Trophoblast cell (in vitro differentiated cells and primary cell): ENCODE measurements around the gene IL17REL.
A peak's percentile ranks its signal among the peaks of the same experiment; 100 is the strongest.

Source experiments
- DNase-seq, 2 donors: peaks; one replicate each; pipeline ENCODE4 v3.0.0-alpha.2; 2016
- H2AFZ ChIP-seq: 2 replicates; pipeline ENCODE4 v1.6.1; 2013; ENCODE audit warnings: low read length, moderate library complexity, mild to moderate bottlenecking; ENCODE audit not compliant: insufficient read depth, poor library complexity
- H2AK5ac ChIP-seq: 2 replicates; pipeline ENCODE4 v1.6.1; 2013; ENCODE audit warnings: mild to moderate bottlenecking, low read length
- H2BK120ac ChIP-seq: 2 replicates; pipeline ENCODE4 v1.6.1; 2013; ENCODE audit warnings: low read length, mild to moderate bottlenecking, moderate library complexity; ENCODE audit not compliant: insufficient read depth, poor library complexity
- H2BK12ac ChIP-seq: 2 replicates; pipeline ENCODE4 v1.6.1; 2013; ENCODE audit warnings: mild to moderate bottlenecking, low read length, moderate library complexity
- H2BK5ac ChIP-seq: 2 replicates; pipeline ENCODE4 v1.6.1; 2013; ENCODE audit warnings: low read length, low read depth, moderate library complexity, mild to moderate bottlenecking; ENCODE audit not compliant: poor library complexity
- H3K14ac ChIP-seq: 2 replicates; pipeline ENCODE4 v1.6.1; 2013; ENCODE audit warnings: mild to moderate bottlenecking, low read length
- H3K18ac ChIP-seq: 2 replicates; pipeline ENCODE4 v1.6.1; 2013; ENCODE audit warnings: mild to moderate bottlenecking, low read length
- H3K23ac ChIP-seq: 2 replicates; pipeline ENCODE4 v1.6.1; 2013; ENCODE audit warnings: low read length
- H3K27ac ChIP-seq: 2 replicates; pipeline ENCODE4 v1.5.1; 2013; ENCODE audit warnings: low read depth, mild to moderate bottlenecking, inconsistent platforms, low read length, moderate library complexity
- H3K27me3 ChIP-seq: 2 replicates; pipeline ENCODE4 v1.6.1; 2013; ENCODE audit warnings: inconsistent platforms, mild to moderate bottlenecking, low read length, moderate library complexity; ENCODE audit not compliant: insufficient read depth
- H3K36me3 ChIP-seq, 2 experiments: 1 replicate in 1 of 2; 2 replicates in 1 of 2; pipeline ENCODE4 v1.6.1; 2013; ENCODE audit warnings: low read length in 2 of 2, mild to moderate bottlenecking in 2 of 2, moderate library complexity in 1 of 2; ENCODE audit not compliant: insufficient read depth in 2 of 2, control insufficient read depth in 1 of 2
- H3K4ac ChIP-seq: 2 replicates; pipeline ENCODE4 v1.6.1; 2013; ENCODE audit warnings: low read depth, mild to moderate bottlenecking, low read length, moderate library complexity
- H3K4me1 ChIP-seq, 2 experiments: 1 replicate in 1 of 2; 2 replicates in 1 of 2; pipeline ENCODE4 v1.6.1; 2013; ENCODE audit warnings: low read length in 2 of 2, mild to moderate bottlenecking in 2 of 2, moderate library complexity in 1 of 2; ENCODE audit not compliant: insufficient read depth in 2 of 2, control insufficient read depth in 1 of 2
- H3K4me2 ChIP-seq: 2 replicates; pipeline ENCODE4 v1.6.1; 2013; ENCODE audit warnings: inconsistent platforms, mild to moderate bottlenecking, low read length, moderate library complexity
- H3K4me3 ChIP-seq: 2 replicates; pipeline ENCODE4 v1.5.1; 2013; ENCODE audit warnings: mild to moderate bottlenecking, low read depth, low read length, inconsistent platforms
- H3K79me1 ChIP-seq: one replicate; pipeline ENCODE4 v1.6.1; 2013; ENCODE audit warnings: low read length
- H3K79me2 ChIP-seq: 2 replicates; pipeline ENCODE4 v1.6.1; 2013; ENCODE audit warnings: low read length, mild to moderate bottlenecking; ENCODE audit not compliant: control insufficient read depth, insufficient read depth, poor library complexity
- H3K9ac ChIP-seq: 2 replicates; pipeline ENCODE4 v1.6.1; 2013; ENCODE audit warnings: mild to moderate bottlenecking, low read length
- H3K9me3 ChIP-seq: 2 replicates; pipeline ENCODE4 v1.6.1; 2013; ENCODE audit warnings: low read depth, mild to moderate bottlenecking, control low read depth, inconsistent platforms, low read length; ENCODE audit not compliant: insufficient read depth
- H4K12ac ChIP-seq: 2 replicates; pipeline ENCODE4 v1.6.1; 2013; ENCODE audit warnings: low read depth, mild to moderate bottlenecking, low read length, moderate library complexity
- H4K8ac ChIP-seq: 2 replicates; pipeline ENCODE4 v1.6.1; 2013; ENCODE audit warnings: low read depth, mild to moderate bottlenecking, low read length, moderate library complexity
- H4K91ac ChIP-seq: one replicate; pipeline ENCODE4 v1.6.1; 2013; ENCODE audit warnings: low read depth, mild to moderate bottlenecking, low read length, moderate library complexity
- WGBS: extraction: QIAGEN DNeasy Blood & Tissue Kit; methylation state at CpG from one replicate; pipeline ENCODE4 v1.1.7; 2013; ENCODE audit warnings: missing lambda C conversion rate; ENCODE audit not compliant: insufficient read length, insufficient coverage; ENCODE audit errors: extremely low coverage; 5-methylcytosine and 5-hydroxymethylcytosine counted together

Gene IL17REL

DNA sequence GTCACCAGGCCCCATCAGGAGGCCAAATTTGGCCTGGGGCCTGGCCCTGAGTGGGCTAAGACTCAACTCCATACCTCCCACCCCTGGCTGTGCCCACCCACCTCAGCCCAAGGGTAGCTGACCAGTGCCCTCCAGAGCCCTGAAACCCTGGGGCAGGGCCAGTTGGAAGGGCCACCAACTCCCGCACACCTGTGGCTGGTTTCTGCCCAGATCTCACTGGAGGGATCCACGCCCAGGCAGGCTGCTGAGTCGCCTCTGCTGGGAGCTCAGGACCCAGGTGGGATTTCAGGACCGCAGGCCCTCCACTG, 60.9 kb downstream of the IL17REL start:
- peak overlapping the region; percentile 95 for H3K14ac ChIP-seq
- H2BK120ac ChIP-seq, result peak overlapping the region; percentile 100
- H3K27ac ChIP-seq, result peak overlapping the region; percentile 97
- peak overlapping the region; percentile 91 for H4K8ac ChIP-seq
- H3K4me1 ChIP-seq, result peaks cover 49 to 58% of the 10 kb centered on the region in 2 experiments
- no peak for DNase-seq
- H4K12ac ChIP-seq, result peak overlapping the region; percentile 60
- peak overlapping the region; percentile 92 for H3K4ac ChIP-seq
- H2AK5ac ChIP-seq, result peak overlapping the region; percentile 99
- peak overlapping the region; percentile 99 for H2BK12ac ChIP-seq
- no peak overlapping the region for H3K23ac ChIP-seq
- WGBS, result no CpG with 5 or more reads among the region's 4 CpGs
- H3K79me2 ChIP-seq, result peaks cover 20% of the 10 kb centered on the region
- H2BK5ac ChIP-seq, result peak overlapping the region; percentile 99
- H3K27me3 ChIP-seq, result no peaks in the 10 kb centered on the region
- H3K18ac ChIP-seq, result peak overlapping the region; percentile 95
- peaks cover 66% of the 10 kb centered on the region for H3K79me1 ChIP-seq
- H3K4me3 ChIP-seq, result no peak overlapping the region
- H2AFZ ChIP-seq, result peak overlapping the region; percentile 61
- H3K9me3 ChIP-seq, result peaks cover 2% of the 10 kb centered on the region
- peak overlapping the region; percentile 100 for H4K91ac ChIP-seq
- H3K4me2 ChIP-seq, result peak overlapping the region; percentile 8
- no peaks in the 10 kb centered on the region for H3K36me3 ChIP-seq
- H3K9ac ChIP-seq, result no peak overlapping the region

DNA sequence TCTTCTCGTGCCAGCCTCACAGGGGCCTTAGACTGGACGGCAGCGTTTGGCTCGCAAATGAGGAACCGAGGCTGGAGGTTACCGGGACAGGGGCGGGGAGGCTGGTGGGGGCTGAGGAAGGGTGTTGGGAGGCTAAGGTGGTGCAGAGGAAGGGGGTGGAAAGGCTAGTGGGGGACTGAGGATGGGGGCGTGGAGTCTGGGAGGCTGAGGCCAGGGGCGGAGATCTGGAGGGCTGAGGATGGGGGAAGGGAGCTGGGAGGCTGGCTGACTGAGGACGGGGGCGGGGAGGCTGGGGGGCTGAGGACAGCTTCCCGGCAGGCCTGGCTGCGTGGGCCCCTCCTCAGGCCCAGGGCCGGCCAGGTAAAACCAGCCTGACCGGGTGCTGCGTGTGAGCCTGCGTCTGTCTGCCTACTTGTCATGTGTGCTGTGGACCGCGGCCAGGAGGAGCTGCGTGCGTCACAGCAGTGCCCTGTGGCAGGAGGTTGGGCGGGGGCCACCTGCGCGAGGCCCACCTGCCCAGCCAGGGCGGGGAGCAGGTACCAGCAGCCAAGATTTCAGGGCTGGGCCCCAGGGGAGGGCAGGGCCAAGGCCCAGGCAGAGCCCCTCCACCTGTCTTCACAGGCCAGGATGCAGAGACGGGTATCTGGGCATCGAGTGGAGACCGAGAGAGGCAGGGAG, 61.4 kb downstream of the IL17REL start:
- H3K9ac ChIP-seq, result no peak overlapping the region
- peak overlapping the region; percentile 95 for H3K14ac ChIP-seq
- peaks cover 52 to 61% of the 10 kb centered on the region in 2 experiments for H3K4me1 ChIP-seq
- peaks cover 69% of the 10 kb centered on the region for H3K79me1 ChIP-seq
- H3K36me3 ChIP-seq, result no peaks in the 10 kb centered on the region
- peak overlapping the region; percentile 97 for H3K4ac ChIP-seq
- H3K18ac ChIP-seq, result peak overlapping the region; percentile 95
- H4K12ac ChIP-seq, result peak overlapping the region; percentile 60
- peak overlapping the region; percentile 100 for H4K91ac ChIP-seq
- peak overlapping the region; percentile 99 for H2AK5ac ChIP-seq
- no peak overlapping the region for H3K23ac ChIP-seq
- peak overlapping the region; percentile 8 for H3K4me2 ChIP-seq
- H2AFZ ChIP-seq, result peak overlapping the region; percentile 71
- peaks cover 2% of the 10 kb centered on the region for H3K9me3 ChIP-seq
- H2BK120ac ChIP-seq, result peak overlapping the region; percentile 100
- no peaks in the 10 kb centered on the region for H3K27me3 ChIP-seq
- peaks cover 20% of the 10 kb centered on the region for H3K79me2 ChIP-seq
- H2BK5ac ChIP-seq, result peak overlapping the region; percentile 99
- no CpG with 5 or more reads among the region's 28 CpGs for WGBS
- peak overlapping the region; percentile 91 for H4K8ac ChIP-seq
- H3K4me3 ChIP-seq, result no peak overlapping the region
- DNase-seq, result peak; percentile 96 to 98
- H3K27ac ChIP-seq, result peak overlapping the region; percentile 97
- peak overlapping the region; percentile 99 for H2BK12ac ChIP-seq

GRCh38 chr22:49950396-49950994, 62.1 kb downstream of the IL17REL start:
- peak overlapping the region; percentile 99 for H2BK120ac ChIP-seq
- peaks cover 20% of the 10 kb centered on the region for H3K79me2 ChIP-seq
- no peak overlapping the region for H3K4me2 ChIP-seq
- H2AK5ac ChIP-seq, result peak overlapping the region; percentile 99
- peaks cover 56 to 66% of the 10 kb centered on the region in 2 experiments for H3K4me1 ChIP-seq
- peak overlapping the region; percentile 82 for H3K14ac ChIP-seq
- WGBS, result no CpG with 5 or more reads among the region's 18 CpGs
- peak overlapping the region; percentile 63 for H3K27ac ChIP-seq
- peak overlapping the region; percentile 99 for H2BK12ac ChIP-seq
- no peak overlapping the region for H3K23ac ChIP-seq
- peak overlapping the region; percentile 97 for H3K4ac ChIP-seq
- H4K12ac ChIP-seq, result peak overlapping the region; percentile 33
- peak overlapping the region; percentile 71 for H2AFZ ChIP-seq
- no peaks in the 10 kb centered on the region for H3K27me3 ChIP-seq
- H3K36me3 ChIP-seq, result no peaks in the 10 kb centered on the region
- peak overlapping the region; percentile 86 for H4K8ac ChIP-seq
- H3K4me3 ChIP-seq, result no peak overlapping the region
- peaks cover 71% of the 10 kb centered on the region for H3K79me1 ChIP-seq
- peaks cover 2% of the 10 kb centered on the region for H3K9me3 ChIP-seq
- no peak for DNase-seq
- H2BK5ac ChIP-seq, result peak overlapping the region; percentile 75
- no peak overlapping the region for H3K9ac ChIP-seq
- peak overlapping the region; percentile 100 for H4K91ac ChIP-seq
- peak overlapping the region; percentile 85 for H3K18ac ChIP-seq

DNA sequence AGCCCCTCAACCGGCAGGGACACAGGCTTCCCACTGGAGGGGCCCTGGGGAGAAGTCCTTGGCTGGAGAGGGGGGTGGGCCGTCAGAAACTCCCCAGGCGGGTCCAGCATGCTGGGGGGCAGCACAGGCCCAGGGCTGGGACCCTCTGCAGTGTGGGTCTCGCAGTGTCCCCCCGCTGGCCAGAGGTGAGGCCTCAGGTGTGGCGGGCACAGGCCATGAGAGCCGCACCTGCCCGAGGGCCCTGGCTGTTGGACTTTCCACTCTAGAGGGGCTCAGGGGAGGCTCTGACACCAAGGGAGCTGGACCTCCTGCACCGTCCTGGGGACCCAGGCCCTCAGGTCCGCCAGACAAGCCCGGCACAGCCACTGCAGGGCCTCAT, 62.7 kb downstream of the IL17REL start:
- Histone ChIP-seq H3K27me3 (no peaks in the 10 kb centered on the region), H3K4me2 (no peak overlapping the region), H3K9ac (no peak overlapping the region), H2BK120ac (peak overlapping the region; percentile 74), H3K4me3 (no peak overlapping the region), H2AFZ (no peak overlapping the region), H3K79me1 (peaks cover 71% of the 10 kb centered on the region), H3K9me3 (peaks cover 2% of the 10 kb centered on the region), H3K79me2 (peaks cover 20% of the 10 kb centered on the region), H3K4ac (peak overlapping the region; percentile 15), H3K36me3 (no peaks in the 10 kb centered on the region), H3K27ac (no peak overlapping the region), H4K91ac (peak overlapping the region; percentile 75), H4K8ac (no peak overlapping the region), H2BK12ac (peak overlapping the region; percentile 92), H3K14ac (peak overlapping the region; percentile 54), H3K4me1 (peaks cover 56 to 66% of the 10 kb centered on the region in 2 experiments), H4K12ac (no peak overlapping the region), H3K23ac (no peak overlapping the region), H2AK5ac (peak overlapping the region; percentile 93), H3K18ac (peak overlapping the region; percentile 47), H2BK5ac (peak overlapping the region; percentile 18)
- DNase-seq, result no peak
- WGBS, result no CpG with 5 or more reads among the region's 11 CpGs
